Upper lobe of left lung (tissue), 4 donors: ENCODE measurements around the gene GTPBP1.

Experiments
- CTCF ChIP-seq, 6 experiments: fragments of 450-650 bp in 4 of 6; fragments of 200-600 bp in 2 of 6; sonication (generic) in 2 of 6; IDR thresholded peaks; one replicate each; pipeline ENCODE4 v1.5.1; 2016 to 2019; ENCODE audit warnings: antibody characterized with exemption in 6 of 6
- POLR2A ChIP-seq, 4 donors: fragments of 450-650 bp; IDR thresholded peaks; one replicate each; pipeline ENCODE4 v1.5.1; 2016 to 2017; ENCODE audit warnings: antibody characterized with exemption in 4 of 4, mild to moderate bottlenecking in 2 of 4

GRCh38 chr22:38735465-38736256 lies 29.9 kb downstream of the GTPBP1 start:
- TF ChIP-seq POLR2A (IDR thresholded peaks at IDR 0.05), result no peak
- TF ChIP-seq CTCF (IDR thresholded peaks at IDR 0.05), result no peak
